Right forelimb (tissue), 1 donor: ENCODE results near the gene SPG21.
"Not testable (repeated sequence)": the region's sequence is repeated elsewhere in the genome, so short reads cannot be mapped to it uniquely, and the experiment has no call there.

ENCODE experiments used
- DNase-seq: peaks from one replicate; pipeline ENCODE4 v3.0.0-alpha.2; 2018

Gene SPG21, protein sequence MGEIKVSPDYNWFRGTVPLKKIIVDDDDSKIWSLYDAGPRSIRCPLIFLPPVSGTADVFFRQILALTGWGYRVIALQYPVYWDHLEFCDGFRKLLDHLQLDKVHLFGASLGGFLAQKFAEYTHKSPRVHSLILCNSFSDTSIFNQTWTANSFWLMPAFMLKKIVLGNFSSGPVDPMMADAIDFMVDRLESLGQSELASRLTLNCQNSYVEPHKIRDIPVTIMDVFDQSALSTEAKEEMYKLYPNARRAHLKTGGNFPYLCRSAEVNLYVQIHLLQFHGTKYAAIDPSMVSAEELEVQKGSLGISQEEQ

GRCh38 chr15:64989416-64990167, at the start of gene SPG21:
TSS of gene SPG21 (minus strand) at chr15:64989914. CDS start at chr15:64983569, 6,345 bp downstream.
- DNase-seq = peak; percentile 96

DNA sequence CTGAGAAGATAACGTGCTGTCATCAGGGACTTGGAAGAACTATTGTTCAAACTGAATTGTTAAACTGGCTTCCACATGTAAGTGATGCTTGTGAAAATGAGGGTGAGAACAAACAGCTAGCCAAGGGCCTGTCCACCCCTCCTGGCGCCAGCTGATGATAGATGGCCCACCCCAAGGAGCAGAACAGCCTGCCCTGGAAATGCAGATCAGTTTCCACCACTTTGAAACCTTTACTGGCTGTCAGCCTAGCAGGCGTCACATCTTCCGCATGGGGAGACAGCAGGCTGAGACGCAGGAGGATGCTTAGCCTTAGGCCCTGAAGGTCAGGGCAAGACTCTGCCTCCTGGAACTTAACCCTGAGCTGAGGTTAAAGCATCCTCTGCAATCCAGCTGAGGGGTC, 49.1 kb upstream of the SPG21 start:
- no peak for DNase-seq

DNA sequence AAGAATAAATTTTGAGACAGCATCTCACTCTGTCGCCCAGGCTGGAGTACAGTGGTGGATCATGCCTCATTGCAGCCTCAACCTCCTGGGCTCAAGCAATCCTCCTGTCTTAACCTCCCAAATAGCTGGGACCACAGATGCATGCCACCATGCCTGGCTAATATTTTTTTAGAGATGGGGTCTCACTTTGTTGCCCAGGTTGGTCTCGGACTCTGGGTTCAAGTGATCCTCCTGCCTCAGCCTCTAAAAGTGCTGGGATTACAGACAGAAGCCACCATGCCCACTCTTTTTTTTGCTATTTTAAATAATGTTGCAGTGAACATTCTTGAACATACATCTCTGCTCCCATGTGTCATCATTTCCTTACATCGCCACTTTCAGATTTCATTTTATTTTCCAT, 48.7 kb upstream of the SPG21 start:
- DNase-seq = no peak

DNA sequence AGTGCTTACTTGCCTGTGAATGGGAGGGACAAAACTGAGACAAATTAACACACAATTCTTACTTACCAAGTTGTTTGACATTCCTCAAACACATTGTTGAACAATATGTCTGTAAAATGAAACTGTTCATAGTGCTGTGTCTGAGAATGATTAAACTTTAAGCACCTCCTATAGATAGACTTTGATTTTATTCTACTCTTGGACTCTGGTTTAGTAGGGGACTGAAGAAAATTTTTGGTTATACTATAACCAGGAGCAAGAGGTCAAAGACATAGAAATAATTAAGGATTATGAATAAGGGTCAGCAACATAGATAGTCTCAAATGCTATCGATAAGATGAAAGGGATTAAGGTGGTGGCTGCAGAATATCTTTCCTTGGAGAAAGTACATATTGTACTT, 47.6 kb upstream of the SPG21 start:
- DNase-seq = no peak

GRCh38 chr15:65034719-65035118, 45.0 kb upstream of the SPG21 start:
- DNase-seq = no peak

DNA sequence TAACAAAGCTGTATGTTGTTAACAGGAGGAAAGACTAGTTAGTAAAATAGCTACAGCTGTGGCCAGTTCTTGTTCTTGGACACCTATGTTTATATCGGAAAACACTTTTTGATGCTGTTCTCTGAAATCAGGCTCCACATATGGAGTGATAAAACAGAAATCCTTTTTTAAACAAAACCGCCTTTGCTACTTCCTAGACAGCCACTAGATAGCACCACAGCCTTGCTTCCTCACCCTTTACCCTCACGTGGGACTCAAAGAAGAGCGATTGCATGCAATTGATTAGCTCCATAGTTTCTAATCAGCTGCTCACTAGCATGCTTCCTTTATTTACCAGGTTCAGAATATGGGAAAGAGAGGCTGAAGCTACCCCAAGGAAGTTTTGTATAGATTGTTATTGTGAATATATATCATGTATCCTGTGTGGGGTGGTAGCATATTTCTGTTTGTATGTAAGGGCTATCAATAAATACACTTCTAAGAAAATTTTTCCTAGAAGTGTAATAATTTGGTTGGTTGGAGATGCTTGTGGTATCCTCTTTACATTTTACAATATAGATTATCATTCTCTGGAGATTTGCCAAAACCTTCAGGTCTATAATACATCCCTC, 44.0 kb upstream of the SPG21 start:
- no peak for DNase-seq

DNA sequence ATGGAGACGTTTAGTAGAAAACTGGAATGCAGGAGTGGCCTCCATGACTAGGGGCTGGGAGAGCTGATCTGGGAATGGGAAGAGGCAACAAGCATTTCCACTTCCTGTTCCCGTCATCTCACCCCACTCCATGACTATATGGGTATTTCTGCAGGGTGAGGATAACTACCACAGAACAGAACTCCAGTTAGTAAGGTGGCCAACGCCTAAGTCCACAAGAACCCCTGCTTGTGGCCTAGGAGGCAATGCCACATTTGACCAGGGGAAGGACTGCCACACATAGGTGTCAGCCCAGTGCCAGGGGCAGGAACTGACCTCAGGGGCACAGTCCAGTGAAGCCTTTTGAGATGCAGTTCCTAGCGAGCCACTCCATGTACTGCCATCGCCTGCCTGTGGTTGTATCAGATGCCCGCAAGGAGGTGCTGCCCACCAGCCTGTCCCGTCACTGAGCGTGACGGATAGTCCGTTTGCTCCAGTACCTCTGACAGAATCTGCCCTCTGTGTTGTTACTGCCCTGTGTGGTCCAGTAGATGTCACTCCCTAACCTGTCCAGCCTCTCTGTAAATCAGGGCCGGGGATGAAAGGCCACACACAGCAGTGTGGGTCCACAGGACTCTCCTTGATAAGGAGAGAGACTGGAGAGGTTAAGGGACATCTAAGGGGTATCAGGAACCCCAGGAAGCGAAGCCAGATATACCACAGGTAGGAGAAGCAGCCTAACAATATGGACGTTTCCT, 43.3 kb upstream of the SPG21 start:
- DNase-seq = peak; percentile 69

- no peak for DNase-seq
Observed at GRCh38 chr15:65029736-65030208, 40.1 kb upstream of the SPG21 start.

DNA sequence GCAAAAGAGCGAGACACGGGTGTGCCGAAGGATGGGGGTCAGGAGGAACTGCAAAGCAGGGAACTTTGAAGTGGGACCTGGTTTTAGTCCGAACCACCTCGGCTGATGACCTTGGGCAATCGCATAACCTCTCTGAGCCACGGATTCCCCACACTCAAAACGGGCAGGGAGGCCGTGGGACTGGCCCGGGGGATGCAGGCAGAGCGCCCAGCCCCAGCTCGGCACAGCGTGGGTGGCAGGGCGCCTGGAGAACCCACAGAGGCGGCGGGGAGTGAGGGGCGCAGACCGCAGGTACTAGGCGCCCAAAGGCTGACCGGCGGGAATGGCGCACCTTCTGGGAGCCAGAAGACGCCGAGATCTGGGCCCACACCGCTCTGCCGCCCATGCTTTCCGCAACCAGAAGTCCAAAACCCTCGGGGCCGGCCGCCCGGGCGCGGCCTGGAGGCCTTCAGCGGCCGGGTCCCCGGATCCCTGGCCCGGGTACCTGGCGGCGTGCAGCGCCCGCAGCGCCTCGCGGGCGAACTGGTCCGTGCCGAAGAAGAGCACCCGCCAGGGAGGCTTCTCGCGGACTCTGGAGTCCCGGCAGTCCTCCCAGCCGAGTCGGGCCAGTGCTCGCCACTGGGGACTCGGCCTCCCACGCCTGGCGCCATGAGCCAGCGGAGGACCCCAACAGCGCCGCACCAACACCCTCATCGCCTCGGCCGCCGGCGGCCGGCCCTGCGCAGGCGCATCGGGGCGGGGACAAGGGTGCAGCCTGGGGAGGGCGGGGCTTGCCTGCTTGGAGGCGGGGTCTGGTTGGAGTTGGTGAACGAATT, 39.4 kb upstream of the SPG21 start, which contains the start of gene MTFMT:
Gene MTFMT (minus strand): TSS at position 719 of the 815 bp plus-strand sequence. CDS start 26 bp downstream, at position 693.
- peak; percentile 93 for DNase-seq

GRCh38 chr15:65028338-65028737, 38.6 kb upstream of the SPG21 start:
- no peak for DNase-seq

DNA sequence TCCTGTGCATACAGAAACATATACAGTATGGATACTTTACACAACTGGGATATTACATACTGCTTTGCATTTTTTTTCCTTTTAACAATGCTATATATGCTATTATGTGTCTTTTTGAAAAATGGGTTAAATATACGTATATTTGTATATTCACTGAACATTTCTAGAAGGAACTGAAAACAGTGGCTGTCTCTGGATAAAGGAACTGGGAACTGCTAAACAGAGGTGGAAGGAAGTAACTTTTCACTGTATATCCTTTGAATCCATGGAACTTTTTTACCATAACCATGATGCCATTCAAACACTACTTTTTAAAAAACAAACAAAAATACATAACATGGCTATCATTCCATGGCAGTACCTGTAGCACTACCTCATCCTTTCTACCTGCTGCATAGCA, 37.9 kb upstream of the SPG21 start:
- no peak for DNase-seq

DNA sequence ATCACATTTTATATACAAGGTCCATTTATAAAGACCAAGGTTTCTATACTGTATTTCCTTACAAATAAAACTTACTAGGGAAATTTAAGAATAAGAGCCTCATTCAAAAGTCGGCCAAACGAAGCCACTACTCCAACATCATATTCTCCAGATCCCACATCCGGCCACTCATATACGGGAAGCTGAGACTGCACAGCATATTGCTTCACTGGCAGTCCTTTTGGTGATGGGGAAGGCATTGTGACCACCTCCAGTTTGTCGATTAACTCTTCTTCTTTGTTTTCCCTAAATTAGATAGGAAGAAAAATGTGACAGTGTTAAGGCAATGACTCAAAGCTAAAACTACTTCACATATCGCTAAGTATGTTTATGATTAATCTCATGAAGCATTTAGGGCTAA, 37.0 kb upstream of the SPG21 start:
- DNase-seq = no peak

DNA sequence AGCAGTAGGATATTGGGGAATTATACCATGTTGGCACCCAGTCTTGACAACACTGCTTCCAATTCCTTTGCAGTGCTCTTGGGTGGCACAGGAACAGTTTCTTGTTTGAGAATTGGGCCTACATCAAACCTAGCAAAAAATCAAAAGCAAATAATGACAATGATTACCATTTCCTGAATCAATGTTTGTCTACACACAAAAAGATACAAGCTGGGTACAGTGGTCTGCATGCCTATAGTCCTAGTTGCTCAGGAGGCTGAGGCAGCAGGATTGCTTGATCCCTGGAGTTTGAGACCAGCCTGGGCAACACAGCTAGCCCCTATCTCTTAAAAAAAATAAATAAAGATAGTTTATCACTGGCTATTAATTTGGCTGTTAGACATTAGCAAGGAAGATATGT, 31.8 kb upstream of the SPG21 start:
- no peak for DNase-seq

DNA sequence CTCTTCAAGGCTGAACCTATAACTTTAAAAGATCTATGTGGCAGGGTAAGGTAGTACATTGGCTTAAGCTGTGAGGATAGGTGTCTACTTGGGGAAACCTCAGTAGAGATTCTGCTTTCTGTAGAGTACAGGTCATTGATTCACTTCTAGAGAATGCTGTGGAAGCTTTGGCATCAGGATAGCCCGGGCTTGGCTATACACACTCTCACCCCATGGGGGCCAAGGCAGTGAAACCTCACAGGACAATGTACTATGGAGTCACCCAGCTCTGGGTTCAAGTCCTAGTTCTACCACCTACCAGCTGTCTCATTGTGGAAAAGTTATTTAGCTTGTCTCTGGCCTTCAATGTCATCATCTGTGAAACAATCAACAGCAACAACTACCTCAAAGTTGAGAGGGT, 30.7 kb upstream of the SPG21 start:
- DNase-seq = no peak

- DNase-seq = not testable (repeated sequence)
Observed at GRCh38 chr15:65011198-65011597, 21.5 kb upstream of the SPG21 start.

- DNase-seq = no peak
Observed at GRCh38 chr15:65008983-65009382, 19.3 kb upstream of the SPG21 start.

DNA sequence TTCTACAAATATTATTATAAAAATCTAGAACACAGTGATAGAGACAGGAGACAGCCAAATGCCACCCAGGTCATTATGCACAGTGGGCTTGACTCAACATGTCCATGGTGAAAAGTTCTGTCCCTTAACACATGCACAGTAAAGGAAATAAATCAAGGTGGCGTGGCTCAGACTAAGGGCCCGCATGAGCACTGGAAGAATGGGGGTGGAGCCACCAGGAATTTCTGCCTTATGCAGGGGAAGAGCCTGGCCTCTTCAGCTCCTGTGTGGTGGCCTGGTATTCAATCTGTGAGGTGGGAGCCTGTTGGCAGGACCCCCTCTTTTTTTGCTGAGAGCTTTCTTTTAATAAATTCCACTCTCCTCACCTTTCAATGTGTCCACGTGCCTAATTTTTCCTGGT, 17.2 kb upstream of the SPG21 start:
- DNase-seq = no peak

- DNase-seq = no peak
Observed at GRCh38 chr15:65004993-65005392, 15.3 kb upstream of the SPG21 start.

- no peak for DNase-seq
Observed at GRCh38 chr15:64997745-64998375, 8.1 kb upstream of the SPG21 start.

- DNase-seq = no peak
Observed at GRCh38 chr15:64997066-64997465, 7.4 kb upstream of the SPG21 start.

- DNase-seq = no peak
Observed at GRCh38 chr15:64993290-64993689, 3.6 kb upstream of the SPG21 start.
